ENCODE data around the gene POMT2.

POMT2 gene

DNA sequence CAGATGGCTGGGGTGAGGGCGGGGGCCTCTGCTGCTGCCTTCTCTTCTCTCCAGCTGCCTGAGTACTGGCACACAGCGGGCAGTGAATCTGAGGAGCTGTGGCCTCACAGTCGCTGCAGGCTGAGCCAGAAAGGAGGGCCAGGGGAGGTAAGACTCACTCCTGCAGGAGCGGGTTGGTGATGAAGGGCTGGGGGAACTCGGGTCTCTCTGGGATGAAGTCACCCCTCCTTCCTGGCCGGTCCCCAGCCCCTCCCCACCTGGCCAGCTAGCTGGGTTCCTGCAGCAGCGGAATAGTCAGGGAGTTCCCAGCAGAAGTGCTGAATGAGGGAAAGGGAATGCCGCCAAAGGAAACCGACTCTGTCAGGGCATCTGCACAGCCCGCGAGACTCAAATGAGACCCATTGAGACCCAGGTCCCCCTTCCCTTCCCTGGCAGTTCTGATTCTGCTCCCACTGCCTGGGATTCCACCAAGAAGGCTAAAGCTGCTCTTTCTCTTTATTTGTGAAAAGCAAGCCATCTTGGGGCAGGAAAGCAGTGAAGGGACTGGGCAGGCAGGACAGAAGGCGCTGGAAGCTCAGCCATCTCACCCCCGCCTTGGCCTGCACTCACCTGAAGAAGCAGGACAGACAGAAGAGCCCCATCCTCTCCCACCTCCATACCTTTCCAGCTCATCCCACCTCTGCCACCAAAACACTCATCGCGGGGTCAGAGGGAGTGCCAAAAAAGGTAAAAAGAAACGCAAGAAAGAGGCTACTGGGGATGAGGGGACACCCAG lies 54.9 kb downstream of the POMT2 start:
- no peak for DNase-seq (ENCODE audit: low read depth)

DNA sequence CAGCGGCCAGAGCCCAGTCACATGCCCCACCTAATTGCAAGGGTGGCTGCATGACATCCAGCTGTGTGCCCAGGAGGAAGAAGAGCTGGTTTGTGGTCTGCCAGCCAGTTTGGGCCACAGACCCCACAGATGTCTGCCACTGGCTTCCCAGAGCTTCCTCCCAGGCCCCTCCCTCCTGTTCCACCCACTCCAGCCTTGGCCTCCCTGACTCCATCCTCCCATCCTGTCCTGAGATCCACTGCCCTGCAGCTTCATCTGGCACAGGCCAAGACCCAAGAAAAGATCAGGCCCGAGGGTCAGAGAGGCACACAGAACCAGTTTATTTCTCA lies 55.5 kb downstream of the POMT2 start:
- no peak for DNase-seq (ENCODE audit: low read depth)

DNA sequence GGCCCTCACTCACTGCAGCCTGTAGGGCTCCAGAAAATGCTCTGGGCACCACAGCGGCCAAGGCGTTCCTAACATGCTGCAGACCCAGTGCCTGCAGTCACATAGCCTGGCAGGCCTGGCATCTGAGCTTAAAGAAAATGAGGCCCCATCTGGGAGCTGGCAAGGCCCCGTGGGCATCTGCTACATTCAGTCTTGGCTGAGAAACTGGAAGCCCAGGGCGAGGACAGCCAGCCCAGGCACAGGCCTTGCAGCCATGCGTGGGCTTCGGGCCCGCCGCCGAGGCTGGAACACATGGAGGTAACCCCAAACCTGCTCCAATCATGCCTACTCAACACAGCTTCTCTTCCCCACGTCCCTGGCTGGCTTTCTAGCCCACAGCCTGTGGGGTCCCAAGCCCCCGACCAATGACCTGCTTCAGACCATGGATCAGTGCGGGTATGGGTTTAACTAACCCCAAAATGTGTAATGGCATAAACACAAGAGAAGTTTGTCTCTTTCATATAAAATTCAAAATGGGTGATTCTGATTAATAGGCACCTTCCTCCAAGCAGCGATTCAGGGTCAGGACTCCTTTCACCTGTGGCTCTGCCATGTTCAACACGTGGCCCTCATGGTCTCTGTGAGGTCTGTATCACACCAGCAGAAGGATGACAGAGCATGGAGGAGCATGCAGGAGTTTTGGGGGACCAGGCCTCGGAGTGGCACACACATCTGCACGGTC lies 56.1 kb downstream of the POMT2 start:
- DNase-seq (ENCODE audit: low read depth): no peak

GRCh38 chr14:77260631-77261030 lies 60.1 kb downstream of the POMT2 start:
- no peak for DNase-seq (ENCODE audit: low read depth)

DNA sequence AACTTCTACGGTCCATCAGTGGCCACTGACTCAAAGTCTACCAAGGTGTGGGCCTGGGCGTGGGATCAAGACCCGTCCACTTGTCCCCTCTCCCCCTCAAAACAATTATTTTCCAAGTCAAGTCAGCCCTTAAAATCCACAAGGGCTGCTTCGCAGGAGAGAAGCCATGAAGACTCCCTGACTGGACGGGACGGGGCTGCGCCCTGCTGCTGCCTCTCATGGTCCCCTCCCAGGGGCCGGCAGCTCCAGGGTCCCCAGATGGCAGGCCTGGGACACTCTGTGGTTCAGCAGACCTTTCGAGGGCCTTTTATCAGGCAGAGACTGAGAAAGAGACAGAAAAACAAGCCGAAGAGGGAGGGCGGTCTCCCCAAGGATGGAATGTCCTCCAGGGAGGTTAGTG lies 60.5 kb downstream of the POMT2 start:
- no peak for DNase-seq (ENCODE audit: low read depth)

DNA sequence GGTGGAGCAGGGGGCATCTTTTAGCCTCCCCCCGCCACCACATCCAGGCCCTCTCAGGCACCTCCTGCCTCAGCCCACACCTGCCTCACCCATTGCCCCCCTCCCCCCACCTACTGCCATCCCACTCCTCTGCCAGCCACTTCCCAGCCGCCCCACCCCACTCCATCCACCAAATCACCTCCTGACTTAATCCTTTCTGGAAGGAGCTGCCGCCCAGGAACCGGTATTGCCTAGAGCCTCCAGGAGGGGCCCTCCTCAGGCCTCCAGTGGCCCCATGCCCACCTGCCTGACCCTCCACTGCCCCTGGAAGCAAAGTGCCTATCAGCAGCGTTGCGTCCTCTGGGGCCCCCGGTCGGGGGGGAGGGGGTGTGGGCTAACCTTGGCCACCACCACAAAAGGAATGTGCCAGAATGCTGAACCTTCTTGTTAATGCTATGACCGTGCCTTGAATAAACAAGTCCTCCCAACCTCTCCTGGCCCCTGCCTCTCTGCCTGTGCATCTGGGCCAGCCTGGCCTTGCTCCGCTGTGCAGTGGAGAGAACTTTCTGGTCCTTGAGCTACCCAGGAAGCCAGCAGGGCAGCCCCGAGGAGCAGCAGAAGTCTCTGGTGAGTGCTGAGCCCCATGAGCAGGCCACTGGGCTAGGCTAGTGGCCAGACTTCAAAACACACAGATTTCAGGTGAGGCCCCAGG lies 61.5 kb downstream of the POMT2 start:
- no peak for DNase-seq (ENCODE audit: low read depth)

GRCh38 chr14:77258566-77258965 lies 62.1 kb downstream of the POMT2 start:
- no peak for DNase-seq (ENCODE audit: low read depth)

DNA sequence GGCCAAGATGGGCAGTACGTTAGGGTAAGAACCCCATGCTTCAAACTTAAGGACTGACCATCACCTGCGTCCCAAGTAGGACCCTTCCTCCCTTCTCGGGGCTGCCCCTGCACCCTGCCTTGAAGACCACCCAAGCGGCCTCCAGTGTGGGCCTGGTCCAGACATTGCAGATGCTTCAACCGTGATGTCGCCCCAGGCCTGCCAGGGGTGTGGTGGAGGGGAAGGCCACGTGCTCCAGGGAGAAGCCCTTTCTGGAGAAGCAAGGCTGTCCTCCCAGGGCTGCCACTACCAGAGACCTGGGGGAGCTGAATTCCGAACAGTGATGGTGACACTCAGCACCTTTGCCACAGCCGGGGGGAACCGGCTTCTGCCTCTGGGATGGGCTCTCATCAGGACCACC lies 63.0 kb downstream of the POMT2 start:
- DNase-seq (ENCODE audit: low read depth): no peak

DNA sequence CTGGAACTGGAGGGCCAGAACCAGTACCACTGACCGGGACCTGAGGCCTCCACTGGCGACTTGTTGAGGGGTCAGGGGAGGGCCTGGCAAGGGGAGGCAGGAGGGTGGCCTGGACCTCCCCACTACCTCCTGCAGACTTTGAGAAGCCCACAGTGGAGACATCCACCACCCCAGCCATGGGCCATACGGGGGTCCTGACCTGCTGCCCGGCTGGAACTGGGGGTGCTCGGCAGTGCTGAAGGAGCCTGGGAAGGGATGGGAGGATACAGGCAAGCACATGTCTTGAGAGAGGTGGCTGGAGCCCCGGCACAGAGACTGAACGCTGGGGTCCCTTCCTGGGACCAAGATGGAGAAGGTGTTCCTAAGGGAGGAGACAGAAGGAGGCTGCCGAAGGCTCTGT lies 64.0 kb downstream of the POMT2 start:
- DNase-seq (ENCODE audit: low read depth): no peak

- no peak for DNase-seq (ENCODE audit: low read depth)
These were observed 67.1 kb downstream of the POMT2 start for GRCh38 chr14:77253333-77254190.

- no peak for DNase-seq (ENCODE audit: low read depth)
These were observed 68.8 kb downstream of the POMT2 start for GRCh38 chr14:77251870-77252269.

- no peak for DNase-seq (ENCODE audit: low read depth)
These were observed 69.8 kb downstream of the POMT2 start for GRCh38 chr14:77250927-77251326.

DNA sequence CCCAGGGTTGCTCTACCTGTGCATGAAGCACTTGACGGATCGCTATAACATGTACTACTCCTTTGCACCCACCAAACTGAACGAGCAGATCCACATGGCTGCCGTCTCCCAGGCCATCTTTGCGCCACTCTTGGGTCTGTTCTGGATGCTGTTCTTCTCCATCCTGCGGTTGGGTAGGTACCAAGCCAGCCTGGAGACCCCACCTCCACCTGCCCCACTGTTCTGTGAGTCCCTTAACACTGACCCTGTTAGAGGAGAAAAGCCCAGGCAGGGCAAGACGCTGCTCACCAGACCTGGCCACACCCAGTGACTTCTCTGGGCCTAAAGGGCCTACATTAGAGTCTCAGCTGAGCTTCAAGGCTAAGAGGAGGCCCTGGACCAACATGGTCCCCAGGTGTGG lies 71.4 kb downstream of the POMT2 start:
- DNase-seq (ENCODE audit: low read depth): no peak

GRCh38 chr14:77248666-77249065 lies 72.0 kb downstream of the POMT2 start:
- no peak for DNase-seq (ENCODE audit: low read depth)

- DNase-seq (ENCODE audit: low read depth): no peak
These were observed 73.9 kb downstream of the POMT2 start for GRCh38 chr14:77246784-77247183.

DNA sequence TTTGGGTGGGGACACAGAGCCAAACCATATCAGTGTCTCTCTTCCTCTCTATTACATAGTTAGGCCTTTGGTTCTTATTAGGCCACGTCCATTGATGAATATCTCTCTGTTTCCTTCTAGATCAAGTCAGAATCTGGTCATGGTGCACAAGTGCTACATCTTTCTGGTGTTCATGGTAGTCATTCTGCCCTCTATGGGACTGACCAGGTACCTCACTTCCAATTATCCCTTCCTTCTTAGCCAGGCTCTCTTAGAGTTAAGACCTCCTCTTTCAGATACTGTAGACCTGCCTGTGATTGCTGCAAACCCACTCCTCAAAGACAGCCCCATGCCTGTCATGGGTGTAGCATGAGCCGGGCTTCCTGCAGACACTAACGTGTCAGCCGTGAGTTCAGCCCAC lies 74.9 kb downstream of the POMT2 start:
- DNase-seq (ENCODE audit: low read depth): no peak

- DNase-seq (ENCODE audit: low read depth): no peak
These were observed 76.8 kb downstream of the POMT2 start for GRCh38 chr14:77243853-77244252.

DNA sequence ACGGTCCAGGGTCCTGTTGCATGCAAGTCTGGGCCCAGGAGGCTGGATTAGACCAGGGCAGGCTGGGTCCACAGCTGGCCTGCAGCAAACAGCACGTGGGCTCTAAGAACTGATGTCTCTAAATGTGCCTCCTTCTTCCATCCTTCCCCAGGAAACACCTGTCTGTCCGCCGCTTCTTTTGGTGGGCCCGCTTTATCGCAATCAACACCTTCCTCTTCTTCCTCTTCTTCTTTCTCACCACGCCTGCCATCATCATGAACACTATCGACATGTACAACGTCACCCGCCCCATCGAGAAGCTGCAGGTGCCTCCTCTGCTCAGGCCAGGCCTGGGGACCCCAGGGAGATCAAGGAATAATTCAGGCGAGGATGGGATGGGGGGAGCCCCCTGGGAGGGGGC lies 77.9 kb downstream of the POMT2 start:
- DNase-seq (ENCODE audit: low read depth): no peak

DNA sequence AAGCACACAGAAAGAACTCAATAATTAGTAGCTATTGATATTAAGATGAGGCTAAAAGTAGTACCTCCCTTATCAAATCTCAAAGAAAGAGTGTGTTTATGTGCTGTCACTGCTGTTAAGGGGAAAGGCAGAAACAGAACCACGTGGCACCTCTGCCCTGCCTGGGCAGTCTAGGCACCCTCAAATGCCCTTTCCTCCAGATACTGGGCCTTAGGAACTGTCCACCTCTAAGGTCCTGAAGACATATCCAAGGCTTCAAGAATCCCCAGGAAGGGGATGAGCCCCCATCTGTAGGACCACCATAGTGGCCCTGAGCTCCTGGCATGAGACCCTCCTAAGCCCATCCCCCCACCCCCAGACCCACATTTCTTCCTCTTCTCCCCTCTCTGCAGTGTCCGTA lies 78.7 kb downstream of the POMT2 start:
- no peak for DNase-seq (ENCODE audit: low read depth)

GRCh38 chr14:77240336-77240915 lies 80.3 kb downstream of the POMT2 start:
- DNase-seq (ENCODE audit: low read depth): no peak

DNA sequence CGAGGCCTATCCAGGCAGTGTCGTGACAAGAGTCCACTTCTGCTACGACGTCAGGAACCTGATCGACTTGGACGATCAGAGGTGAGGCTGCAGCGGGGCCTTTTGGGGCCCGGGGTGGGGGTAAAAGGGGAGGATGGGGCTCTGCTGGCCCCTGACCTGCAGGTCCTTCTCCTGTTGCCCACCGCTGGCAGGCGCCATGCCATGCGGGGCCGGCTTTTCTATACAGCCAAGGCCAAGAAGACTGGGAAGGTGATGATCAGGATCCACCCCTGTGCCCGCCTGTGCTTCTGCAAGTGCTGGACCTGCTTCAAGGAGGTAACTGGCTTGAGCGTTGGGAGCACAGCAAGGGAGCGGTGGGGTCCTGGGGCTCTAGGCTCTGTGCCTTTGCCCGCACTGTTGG lies 81.3 kb downstream of the POMT2 start:
- no peak for DNase-seq (ENCODE audit: low read depth)

- DNase-seq (ENCODE audit: low read depth): no peak
These were observed 81.7 kb downstream of the POMT2 start for GRCh38 chr14:77238996-77239395.
